H1 (cell line): ENCODE measurements around the gene GDPGP1. TPM values are rescaled to one million over a fixed set of nuclear protein-coding genes. Genes with fewer than 3 reads are reported as not detected.

ENCODE experiments used
- CTCF ChIA-PET: fragments of 300-600 bp; sonication (Branson Sonifier 250); formaldehyde crosslinking; loops from one replicate; lab custom pipeline; 2021; ENCODE audit not compliant: partially characterized antibody; lab: Charles Lee
- POLR2A ChIA-PET: fragments of 300-600 bp; sonication (Branson Sonifier 250); formaldehyde crosslinking; loops from one replicate; lab custom pipeline; 2021; ENCODE audit warnings: inconsistent platforms; ENCODE audit not compliant: partially characterized antibody; lab: Charles Lee
- DNase-seq, 2 experiments: peaks; one replicate each; pipeline versions ENCODE4 v3.0.0 to v3.0.0-alpha.2; 2010 to 2022; ENCODE audit warnings: low spot score in 2 of 2, low read depth in 1 of 2, mixed read lengths in 1 of 2
- FAIRE-seq: peaks from 2 replicates; lab custom pipeline; 2011; peaks lifted over from hg19 to GRCh38; lab: Jason Lieb, UNC
- H2AFZ ChIP-seq: 2 replicates; pipeline ENCODE4 v1.8.1; 2012; ENCODE audit warnings: low read length, inconsistent platforms
- H2AK5ac ChIP-seq: 2 replicates; pipeline ENCODE4 v1.6.1; 2013; ENCODE audit warnings: low read depth, low read length
- H2BK120ac ChIP-seq: replicated peaks from 2 replicates; pipeline ENCODE3; 2013; ENCODE audit warnings: low read depth, low read length, inconsistent platforms
- H2BK12ac ChIP-seq: 2 replicates; pipeline ENCODE4 v1.6.1; 2013; ENCODE audit warnings: low read depth, low read length
- H2BK15ac ChIP-seq: 2 replicates; pipeline ENCODE4 v1.6.1; 2013; ENCODE audit warnings: low read length
- H2BK20ac ChIP-seq: 2 replicates; pipeline ENCODE4 v1.6.1; 2013; ENCODE audit warnings: low read length
- H2BK5ac ChIP-seq: 2 replicates; pipeline ENCODE4 v1.6.1; 2013; ENCODE audit warnings: low read depth, low read length
- H3K14ac ChIP-seq: 2 replicates; pipeline ENCODE4 v1.6.1; 2013; ENCODE audit warnings: inconsistent platforms; ENCODE audit not compliant: insufficient read length
- H3K18ac ChIP-seq: 2 replicates; pipeline ENCODE4 v1.6.1; 2013; ENCODE audit warnings: low read length; ENCODE audit errors: extremely low read depth
- H3K23ac ChIP-seq: 2 replicates; pipeline ENCODE4 v1.6.1; 2013; ENCODE audit warnings: inconsistent platforms; ENCODE audit not compliant: insufficient read length
- H3K23me2 ChIP-seq: 2 replicates; pipeline ENCODE4 v1.6.1; 2013; ENCODE audit warnings: low read depth, low read length
- H3K27ac ChIP-seq: 2 replicates; pipeline ENCODE4 v1.6.1; 2011; ENCODE audit warnings: low read depth, low read length, inconsistent platforms
- H3K27me3 ChIP-seq, 4 experiments: replicated peaks in 1 of 4; 1 replicate in 1 of 4; 2 replicates in 3 of 4; pipeline versions ENCODE4 v1.6.1 to v1.8.1; 2011 to 2013; ENCODE audit warnings: low read length in 3 of 4, mild to moderate bottlenecking in 3 of 4, inconsistent platforms in 2 of 4, mixed read lengths in 2 of 4, moderate library complexity in 1 of 4; ENCODE audit not compliant: control insufficient read depth in 3 of 4, insufficient read depth in 3 of 4; ENCODE audit errors: extremely low read depth in 1 of 4
- H3K36me3 ChIP-seq, 4 experiments: 2 replicates each; pipeline versions ENCODE4 v1.6.1 to v1.8.1; 2011 to 2013; ENCODE audit warnings: mild to moderate bottlenecking in 4 of 4, low read length in 3 of 4, moderate library complexity in 2 of 4, control low read depth in 1 of 4, inconsistent platforms in 1 of 4; ENCODE audit not compliant: insufficient read depth in 4 of 4, control insufficient read depth in 2 of 4
- H3K4ac ChIP-seq: replicated peaks from 2 replicates; pipeline ENCODE3; 2013; ENCODE audit warnings: low read length, low read depth, mixed read lengths, inconsistent platforms; ENCODE audit not compliant: insufficient read length
- H3K4me1 ChIP-seq, 4 experiments: replicated peaks in 1 of 4; 1 replicate in 1 of 4; 2 replicates in 3 of 4; pipeline versions ENCODE4 v1.6.1 to v1.8.1; 2011 to 2013; ENCODE audit warnings: low read length in 3 of 4, inconsistent platforms in 2 of 4, mixed read lengths in 1 of 4; ENCODE audit not compliant: insufficient read depth in 4 of 4, control insufficient read depth in 3 of 4
- H3K4me2 ChIP-seq, 2 experiments: 2 replicates each; pipeline versions ENCODE4 v1.6.1 to v1.8.1; 2011 to 2013; ENCODE audit warnings: low read depth in 2 of 2, low read length in 2 of 2, control low read depth in 1 of 2, inconsistent platforms in 1 of 2, mild to moderate bottlenecking in 1 of 2; ENCODE audit not compliant: insufficient read depth in 1 of 2
- H3K4me3 ChIP-seq, 4 experiments: fragments of 200-600, 300-600 bp in 1 of 4; sonication (generic), shearing (Covaris generic), sonication (Bioruptor Twin) in 1 of 4; 2 replicates each; pipeline versions ENCODE4 v1.5.1 to v1.8.1; 2011 to 2016; ENCODE audit warnings: low read length in 4 of 4, low read depth in 3 of 4, control low read depth in 2 of 4, inconsistent platforms in 2 of 4, mild to moderate bottlenecking in 2 of 4, mixed read lengths in 1 of 4, moderate library complexity in 1 of 4; ENCODE audit not compliant: insufficient read depth in 2 of 4; ENCODE audit errors: extremely low read depth in 1 of 4
- H3K56ac ChIP-seq: replicated peaks from 2 replicates; pipeline ENCODE3; 2013; ENCODE audit warnings: low read depth, mild to moderate bottlenecking, mixed read lengths, low read length, inconsistent platforms; ENCODE audit not compliant: insufficient read length
- H3K79me1 ChIP-seq: 2 replicates; pipeline ENCODE4 v1.6.1; 2013; ENCODE audit warnings: low read depth, low read length, control low read depth
- H3K79me2 ChIP-seq, 2 experiments: 2 replicates each; pipeline versions ENCODE4 v1.6.1 to v1.8.1; 2012 to 2013; ENCODE audit warnings: low read length in 2 of 2, mild to moderate bottlenecking in 2 of 2, inconsistent platforms in 1 of 2; ENCODE audit not compliant: insufficient read depth in 2 of 2, control insufficient read depth in 1 of 2
- H3K9ac ChIP-seq, 4 experiments: replicated peaks in 1 of 4; 1 replicate in 1 of 4; 2 replicates in 3 of 4; pipeline versions ENCODE4 v1.6.1 to v1.8.1; 2011 to 2013; ENCODE audit warnings: low read depth in 3 of 4, low read length in 3 of 4, control low read depth in 2 of 4, mild to moderate bottlenecking in 2 of 4, moderate library complexity in 2 of 4, inconsistent platforms in 1 of 4; ENCODE audit errors: extremely low read depth in 1 of 4
- H3K9me3 ChIP-seq, 2 experiments: 2 replicates each; pipeline versions ENCODE4 v1.6.1 to v1.8.1; 2012 to 2013; ENCODE audit warnings: mild to moderate bottlenecking in 2 of 2, moderate library complexity in 2 of 2, control low read depth in 1 of 2, inconsistent platforms in 1 of 2, low read depth in 1 of 2, low read length in 1 of 2, mixed read lengths in 1 of 2; ENCODE audit not compliant: insufficient read depth in 2 of 2
- H4K20me1 ChIP-seq, 2 experiments: replicated peaks in 1 of 2; 2 replicates each; pipeline versions ENCODE3 to v1.8.1; 2011 to 2013; ENCODE audit warnings: inconsistent platforms in 2 of 2, low read length in 2 of 2, mild to moderate bottlenecking in 1 of 2; ENCODE audit not compliant: insufficient read depth in 2 of 2, control insufficient read depth in 1 of 2
- H4K5ac ChIP-seq: 2 replicates; pipeline ENCODE4 v1.6.1; 2013; ENCODE audit warnings: low read length, low read depth, mixed read lengths, inconsistent platforms; ENCODE audit not compliant: insufficient read length
- H4K8ac ChIP-seq: 2 replicates; pipeline ENCODE4 v1.8.0; 2013; ENCODE audit warnings: mild to moderate bottlenecking, moderate library complexity, low read length, inconsistent platforms; ENCODE audit not compliant: insufficient read depth; ENCODE audit errors: extremely low read depth
- H4K91ac ChIP-seq: replicated peaks from 2 replicates; pipeline ENCODE3; 2013; ENCODE audit warnings: low read length, mixed read lengths, inconsistent platforms; ENCODE audit not compliant: insufficient read length
- BCL11A ChIP-seq, 2 experiments: IDR thresholded peaks; one replicate each; pipeline ENCODE4 v1.6.1; 2011; ENCODE audit warnings: low read depth in 2 of 2, low read length in 2 of 2, mild to moderate bottlenecking in 2 of 2
- BRCA1 ChIP-seq: IDR thresholded peaks from 2 replicates; pipeline ENCODE4 v1.6.1; 2012; ENCODE audit warnings: low read depth, low read length, improper control_type of control experiment
- CTCF ChIP-seq, 3 experiments: IDR thresholded peaks; 1 replicate in 2 of 3; 2 replicates in 1 of 3; pipeline versions ENCODE4 v1.5.1 to v1.6.1; 2011; ENCODE audit warnings: low read length in 3 of 3, mild to moderate bottlenecking in 3 of 3, inconsistent platforms in 2 of 3, low read depth in 1 of 3, moderate library complexity in 1 of 3; ENCODE audit not compliant: insufficient read depth in 1 of 3; ENCODE audit errors: control extremely low read depth in 1 of 3
- PHF8 ChIP-seq: fragments of 200-600 bp; sonication (generic); conservative IDR thresholded peaks from 2 replicates; pipeline ENCODE4 v1.7.1; 2012; ENCODE audit warnings: low read depth, mild to moderate bottlenecking, inconsistent platforms, low read length, moderate library complexity
- POU5F1 ChIP-seq: IDR thresholded peaks from 2 replicates; pipeline ENCODE4 v1.6.1; 2011; ENCODE audit warnings: low read depth, mild to moderate bottlenecking, low read length, moderate library complexity
- RAD21 ChIP-seq, 2 experiments: IDR thresholded peaks in 1 of 2; conservative IDR thresholded peaks in 1 of 2; 2 replicates each; pipeline ENCODE4 v1.6.1; 2011; ENCODE audit warnings: low read depth in 2 of 2, low read length in 2 of 2, improper control_type of control experiment in 1 of 2, inconsistent platforms in 1 of 2, mild to moderate bottlenecking in 1 of 2, moderate library complexity in 1 of 2
- SUZ12 ChIP-seq: fragments of 200-600 bp; sonication (generic); IDR thresholded peaks from 2 replicates; pipeline ENCODE4 v1.6.1; 2012; ENCODE audit warnings: mild to moderate bottlenecking, inconsistent platforms, low read length, moderate library complexity, mixed read lengths
- TBP ChIP-seq: IDR thresholded peaks from 2 replicates; pipeline ENCODE4 v1.6.1; 2011; ENCODE audit warnings: low read depth, low read length, improper control_type of control experiment
- USF2 ChIP-seq: IDR thresholded peaks from 2 replicates; pipeline ENCODE4 v1.6.1; 2011; ENCODE audit warnings: low read length, improper control_type of control experiment
- WGBS, 2 experiments: shearing (Covaris generic) in 1 of 2; methylation state at CpG; one replicate each; pipeline versions ENCODE4 v1.1.6 to v1.1.7; 2013 to 2015; ENCODE audit warnings: low lambda C conversion rate in 2 of 2, mixed read lengths in 2 of 2, inconsistent platforms in 1 of 2, low coverage in 1 of 2, missing lambda C conversion rate in 1 of 2; ENCODE audit not compliant: insufficient replicate concordance in 2 of 2, insufficient coverage in 1 of 2, insufficient read length in 1 of 2; ENCODE audit errors: extremely low coverage in 1 of 2, missing lambda C conversion rate in 1 of 2; 5-methylcytosine and 5-hydroxymethylcytosine counted together
- polyA plus RNA-seq, 7 experiments: library from polyadenylated mRNA; depleted of rRNA in 3 of 7; stranded (reverse) in 5 of 7; unstranded in 2 of 7; fragments of >200 nt in 5 of 7; fragments of 200-250 nt in 2 of 7; gene quantifications; 1 replicate in 5 of 7; 2 replicates in 1 of 7; 4 replicates in 1 of 7; pipeline versions ENCODE4 v1.2.1 to v1.2.3, GENCODE V29; 2011 to 2013; ENCODE audit warnings: missing spikeins in 2 of 7, mixed read lengths in 2 of 7
- total RNA-seq: library from RNA; stranded (reverse); fragmentation: NEBNext Ultra II Directional; extraction: Animal tissue kit (Norgen Biotek cat#: 25700); gene quantifications from 2 replicates; pipeline ENCODE4 v1.2.1, GENCODE V29; 2021

Gene GDPGP1
- total and polyA plus RNA-seq, 2 of the 8 experiments (the other 6 are each of a cell fraction or from before 2014, with no cell fraction given), result 1.8 to 5.6 TPM

GRCh38 chr15:90232941-90233386 lies 1.0 kb upstream of the GDPGP1 start:
- ChIA-PET CTCF (interaction anchor here (0.6 to 4.6 kb wide), 31 partner anchors 9 to 1859 kb away, joined by 3 to 47 read pairs (median 4); partner anchors contain the start of genes IDH2, NGRN and TTLL13), POLR2A (interaction anchor here (1.1 to 2.3 kb wide), 7 partner anchors 10 to 46 kb away, joined by 3 to 12 read pairs (median 4); partner anchors contain the start of genes SEMA4B and TTLL13)
- no peak overlapping the region for H4K8ac ChIP-seq
- no peak overlapping the region for H3K18ac ChIP-seq
- H2AK5ac ChIP-seq, result no peak overlapping the region
- H3K27ac ChIP-seq, result no peak overlapping the region
- WGBS, 2 experiments, result 22% methylated on average over 9 of the region's 9 CpGs; no CpG with 5 or more reads in 1 of the 2 experiments
- H2BK15ac ChIP-seq, result no peak overlapping the region
- H3K9me3 ChIP-seq, result no peaks in the 10 kb centered on the region
- no peaks in the 10 kb centered on the region for H3K79me2 ChIP-seq
- peaks cover 2 to 15% (median 9%) of the 10 kb centered on the region in 4 experiments; a peak in 5 of 8 replicates for H3K36me3 ChIP-seq
- H3K23ac ChIP-seq, result no peak overlapping the region
- H2BK5ac ChIP-seq, result no peak overlapping the region
- H2BK120ac ChIP-seq, result no peak overlapping the region
- peaks cover 0 to 5% of the 10 kb centered on the region in 2 experiments for H4K20me1 ChIP-seq
- H3K23me2 ChIP-seq, result peaks cover 5% of the 10 kb centered on the region
- peaks cover 6% of the 10 kb centered on the region for H3K79me1 ChIP-seq
- no peak overlapping the region for H4K5ac ChIP-seq
- no peak overlapping the region for H3K14ac ChIP-seq
- no peaks in the 10 kb centered on the region for H3K27me3 ChIP-seq
- peak overlapping the region; percentile 28 for H3K4ac ChIP-seq
- peak overlapping the region; percentile 57 to 86 for H3K4me2 ChIP-seq
- no peak overlapping the region for H4K91ac ChIP-seq
- H3K4me3 ChIP-seq, result peak overlapping the region; percentile 57 to 76 (median 73)
- DNase-seq (no peak), FAIRE-seq (no peak)
- no peak overlapping the region for H2BK12ac ChIP-seq
- H2AFZ ChIP-seq, result no peak overlapping the region
- H3K56ac ChIP-seq, result no peak overlapping the region
- no peak overlapping the region for H2BK20ac ChIP-seq
- peak overlapping the region in 1 of 4 experiments; percentile 59; a peak in 1 of 7 replicates for H3K9ac ChIP-seq
- H3K4me1 ChIP-seq, result peaks cover 0 to 6% (median under 1%) of the 10 kb centered on the region in 4 experiments; a peak in 4 of 7 replicates
- TF ChIP-seq POU5F1 (no peak), PHF8 (no peak), RAD21 (IDR thresholded peaks at IDR 0.05 in 1 of 2, conservative IDR thresholded peaks at IDR 0.05 in 1 of 2; ENCODE audit: low read depth in 2 of 2, low read length in 2 of 2) (peak; percentile 73 to 83), BRCA1 (no peak), BCL11A (IDR thresholded peaks at IDR 0.05; ENCODE audit: low read depth in 2 of 2, low read length in 2 of 2) (no peak), CTCF (IDR thresholded peaks at IDR 0.05; ENCODE audit: control extremely low read depth in 1 of 3, insufficient read depth in 1 of 3, low read depth in 1 of 3, low read length in 3 of 3) (peak; percentile 71 to 76 (median 71)), TBP (no peak), USF2 (no peak), SUZ12 (0 out of 2 replicates have a peak, but pooled peaks have one; percentile 1)
